ENCODE data around the gene KCNN1. TPM values are rescaled to one million over a fixed set of nuclear protein-coding genes. Genes with fewer than 3 reads are reported as not detected.

Gene KCNN1
- total RNA-seq, 6 experiments from 2014 or later = not detected

GRCh38 chr19:18007917-18008673, 41.2 kb downstream of the KCNN1 start, which contains the start of gene ARRDC2:
Gene ARRDC2, plus strand, starts transcription at chr19:18008170. Its CDS starts 141 bp downstream, at chr19:18008311.
- H3K27me3 Mint-ChIP-seq (ENCODE audit: insufficient read depth) = peaks cover 1% of the 10 kb centered on the region
- no peaks in the 10 kb centered on the region for H3K9me3 Mint-ChIP-seq
- peaks cover 18% of the 10 kb centered on the region for H3K4me1 Mint-ChIP-seq (ENCODE audit: low read depth)
- H3K36me3 Mint-ChIP-seq (ENCODE audit: low read depth) = peaks cover 2% of the 10 kb centered on the region; the same call in 1 of the 2 replicates
- H3K27ac Mint-ChIP-seq = peak within 1 kb of the TSS; percentile 74
- DNase-seq = peak; percentile 77
- H3K4me3 Mint-ChIP-seq = peak within 1 kb of the TSS; percentile 88
- TF ChIP-seq CTCF (IDR thresholded peaks at IDR 0.05) = no peak

- DNase-seq = no peak
- Mint-ChIP-seq H3K4me1 (ENCODE audit: low read depth) (peaks cover 18% of the 10 kb centered on the region), H3K9me3 (no peaks in the 10 kb centered on the region), H3K4me3 (peak overlapping the region; percentile 68; the same call in 1 of the 2 replicates), H3K27me3 (ENCODE audit: insufficient read depth) (peaks cover 1% of the 10 kb centered on the region), H3K27ac (no peak overlapping the region), H3K36me3 (ENCODE audit: low read depth) (peaks cover 7% of the 10 kb centered on the region; the same call in 1 of the 2 replicates)
- no peak for TF ChIP-seq CTCF (IDR thresholded peaks at IDR 0.05)
These were observed 41.9 kb downstream of the KCNN1 start for GRCh38 chr19:18008814-18009213.

DNA sequence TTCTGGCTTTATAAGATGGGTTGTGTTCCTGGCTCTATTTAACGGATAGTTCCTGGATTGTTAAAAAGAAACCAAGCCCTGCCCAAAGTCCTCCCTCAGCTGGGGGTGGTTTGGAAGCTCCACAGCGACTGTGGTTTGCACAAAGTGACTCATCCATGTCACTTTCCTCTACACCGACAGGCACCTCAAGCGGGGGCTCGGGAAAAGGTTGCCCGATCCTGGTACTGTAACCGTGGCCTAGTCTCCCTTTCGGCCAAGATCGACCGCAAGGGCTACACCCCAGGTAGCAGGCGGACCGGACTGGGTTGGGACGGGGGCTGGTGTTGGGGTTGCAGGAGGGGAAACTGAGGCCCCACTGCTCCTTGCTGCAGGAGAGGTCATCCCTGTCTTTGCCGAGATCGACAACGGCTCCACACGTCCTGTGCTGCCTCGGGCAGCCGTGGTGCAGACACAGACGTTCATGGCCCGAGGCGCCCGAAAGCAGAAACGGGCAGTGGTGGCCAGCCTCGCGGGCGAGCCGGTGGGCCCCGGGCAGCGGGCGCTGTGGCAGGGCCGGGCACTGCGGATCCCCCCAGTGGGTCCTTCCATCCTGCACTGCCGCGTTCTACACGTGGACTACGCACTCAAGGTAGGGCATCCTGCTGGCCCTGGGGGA, 42.6 kb downstream of the KCNN1 start:
- H3K4me3 Mint-ChIP-seq = no peak overlapping the region
- H3K27me3 Mint-ChIP-seq (ENCODE audit: insufficient read depth) = peaks cover 1% of the 10 kb centered on the region
- peaks cover 7% of the 10 kb centered on the region; the same call in 1 of the 2 replicates for H3K36me3 Mint-ChIP-seq (ENCODE audit: low read depth)
- DNase-seq = no peak
- no peaks in the 10 kb centered on the region for H3K9me3 Mint-ChIP-seq
- TF ChIP-seq CTCF (IDR thresholded peaks at IDR 0.05) = no peak
- peaks cover 18% of the 10 kb centered on the region for H3K4me1 Mint-ChIP-seq (ENCODE audit: low read depth)
- H3K27ac Mint-ChIP-seq = no peak overlapping the region

DNA sequence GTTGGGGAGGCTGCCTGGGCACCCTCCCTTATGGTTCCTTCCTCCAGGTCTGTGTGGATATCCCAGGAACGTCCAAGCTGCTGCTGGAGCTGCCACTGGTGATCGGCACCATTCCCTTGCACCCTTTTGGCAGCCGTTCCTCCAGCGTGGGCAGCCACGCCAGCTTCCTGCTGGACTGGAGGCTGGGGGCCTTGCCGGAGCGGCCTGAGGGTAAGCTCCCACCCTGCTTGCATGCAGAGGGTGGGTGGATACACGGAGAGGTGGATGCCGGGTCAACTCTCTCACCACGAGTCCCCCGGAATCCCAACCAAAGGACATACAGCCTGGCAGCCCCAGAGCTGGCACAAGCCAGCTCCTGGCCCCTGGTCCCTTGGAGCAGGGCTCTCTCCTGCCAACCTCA, 43.2 kb downstream of the KCNN1 start:
- peaks cover 18% of the 10 kb centered on the region for H3K4me1 Mint-ChIP-seq (ENCODE audit: low read depth)
- peaks cover 7% of the 10 kb centered on the region; the same call in 1 of the 2 replicates for H3K36me3 Mint-ChIP-seq (ENCODE audit: low read depth)
- H3K9me3 Mint-ChIP-seq = no peaks in the 10 kb centered on the region
- H3K27ac Mint-ChIP-seq = no peak overlapping the region
- H3K27me3 Mint-ChIP-seq (ENCODE audit: insufficient read depth) = peaks cover 1% of the 10 kb centered on the region
- H3K4me3 Mint-ChIP-seq = no peak overlapping the region
- no peak for DNase-seq
- TF ChIP-seq CTCF (IDR thresholded peaks at IDR 0.05) = no peak

GRCh38 chr19:18013210-18014111, 46.6 kb downstream of the KCNN1 start:
- no peak for DNase-seq
- TF ChIP-seq CTCF (IDR thresholded peaks at IDR 0.05) = no peak
- Mint-ChIP-seq H3K4me3 (no peak overlapping the region), H3K9me3 (no peaks in the 10 kb centered on the region), H3K4me1 (ENCODE audit: low read depth) (peaks cover 16% of the 10 kb centered on the region), H3K27me3 (ENCODE audit: insufficient read depth) (no peaks in the 10 kb centered on the region; the same call in 1 of the 2 replicates), H3K36me3 (ENCODE audit: low read depth) (peaks cover 7% of the 10 kb centered on the region; the same call in 1 of the 2 replicates), H3K27ac (no peak overlapping the region)

Data from HFFc6 (cell line).